Cardiac muscle cell (in vitro differentiated cells and primary cell): Measurements from ENCODE around the gene ABCC2. TPM values are rescaled to one million over a fixed set of nuclear protein-coding genes. Genes with fewer than 3 reads are reported as not detected.

ENCODE experiments used
- DNase-seq, 2 donors: peaks; one replicate each; pipeline versions ENCODE4 v3.0.0 to v3.0.0-alpha.2; 2010 to 2017; ENCODE audit warnings: low read depth in 1 of 2, low spot score in 1 of 2
- H3K27ac ChIP-seq: fragments of 200-600 bp; sonication (generic); 2 replicates; pipeline ENCODE4 v1.5.1; 2016
- H3K27me3 ChIP-seq: fragments of 200-600 bp; sonication (generic); 2 replicates; pipeline ENCODE4 v1.6.0; 2016; ENCODE audit warnings: control low read depth
- H3K36me3 ChIP-seq: fragments of 200-600 bp; sonication (generic); 2 replicates; pipeline ENCODE4 v1.5.1; 2016; ENCODE audit warnings: control low read depth
- H3K4me1 ChIP-seq: fragments of 200-600 bp; sonication (generic); 2 replicates; pipeline ENCODE4 v1.8.1; 2017; ENCODE audit warnings: low read depth, mild to moderate bottlenecking, mixed run types
- H3K4me3 ChIP-seq: fragments of 200-600 bp; sonication (generic); 2 replicates; pipeline ENCODE4 v1.5.1; 2016; ENCODE audit warnings: mild to moderate bottlenecking
- H3K9me3 ChIP-seq: fragments of 200-600 bp; sonication (generic); 2 replicates; pipeline ENCODE4 v1.5.1; 2017; ENCODE audit warnings: low read depth, mild to moderate bottlenecking, control low read depth
- polyA plus RNA-seq: library from polyadenylated mRNA; unstranded; fragments of >200 nt; fragmentation: Nextera tagmentation; extraction: Ambion mirVana; gene quantifications from 2 replicates; pipeline ENCODE4 v1.2.1, GENCODE V29; 2016
- total RNA-seq: library from RNA; depleted of rRNA; stranded (reverse); fragments of >200 nt; gene quantifications from 2 replicates; pipeline ENCODE4 v1.2.3, GENCODE V29; 2016
- TF ChIP-seq, protein P1 (sequence below): IDR thresholded peaks from 2 replicates; pipeline ENCODE4 v1.5.1; 2012; ENCODE audit warnings: low read depth, mild to moderate bottlenecking, low read length

ABCC2 gene
- total and polyA plus RNA-seq, 2 experiments from 2014 or later = 0.12 to 0.86 TPM

DNA sequence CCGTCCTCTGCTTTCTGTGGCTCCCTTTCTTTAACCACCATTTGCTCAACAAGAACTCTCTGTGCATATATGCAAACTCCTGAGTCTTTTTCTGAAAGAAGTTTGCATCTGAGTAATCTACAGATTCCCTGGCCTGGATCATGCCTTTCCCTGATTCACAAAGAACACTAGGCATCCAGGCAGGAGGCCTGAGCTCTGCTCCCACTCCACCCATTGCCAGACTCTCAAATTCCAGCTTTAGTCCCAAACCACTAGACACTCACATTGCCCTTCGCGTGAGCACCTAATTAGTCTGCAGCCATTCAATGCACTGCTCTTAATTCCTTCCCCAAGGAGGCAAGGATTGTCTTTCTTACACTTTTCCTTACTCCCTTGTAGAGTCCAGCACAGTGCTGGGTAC is 60.9 kb downstream of the ABCC2 start:
- no peak for DNase-seq
- Histone ChIP-seq H3K27me3 (no peaks in the 10 kb centered on the region), H3K9me3 (no peaks in the 10 kb centered on the region), H3K4me3 (no peak overlapping the region), H3K4me1 (no peaks in the 10 kb centered on the region), H3K36me3 (no peaks in the 10 kb centered on the region), H3K27ac (no peak overlapping the region)
- TF ChIP-seq, protein P1, sequence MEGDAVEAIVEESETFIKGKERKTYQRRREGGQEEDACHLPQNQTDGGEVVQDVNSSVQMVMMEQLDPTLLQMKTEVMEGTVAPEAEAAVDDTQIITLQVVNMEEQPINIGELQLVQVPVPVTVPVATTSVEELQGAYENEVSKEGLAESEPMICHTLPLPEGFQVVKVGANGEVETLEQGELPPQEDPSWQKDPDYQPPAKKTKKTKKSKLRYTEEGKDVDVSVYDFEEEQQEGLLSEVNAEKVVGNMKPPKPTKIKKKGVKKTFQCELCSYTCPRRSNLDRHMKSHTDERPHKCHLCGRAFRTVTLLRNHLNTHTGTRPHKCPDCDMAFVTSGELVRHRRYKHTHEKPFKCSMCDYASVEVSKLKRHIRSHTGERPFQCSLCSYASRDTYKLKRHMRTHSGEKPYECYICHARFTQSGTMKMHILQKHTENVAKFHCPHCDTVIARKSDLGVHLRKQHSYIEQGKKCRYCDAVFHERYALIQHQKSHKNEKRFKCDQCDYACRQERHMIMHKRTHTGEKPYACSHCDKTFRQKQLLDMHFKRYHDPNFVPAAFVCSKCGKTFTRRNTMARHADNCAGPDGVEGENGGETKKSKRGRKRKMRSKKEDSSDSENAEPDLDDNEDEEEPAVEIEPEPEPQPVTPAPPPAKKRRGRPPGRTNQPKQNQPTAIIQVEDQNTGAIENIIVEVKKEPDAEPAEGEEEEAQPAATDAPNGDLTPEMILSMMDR = no peak

DNA sequence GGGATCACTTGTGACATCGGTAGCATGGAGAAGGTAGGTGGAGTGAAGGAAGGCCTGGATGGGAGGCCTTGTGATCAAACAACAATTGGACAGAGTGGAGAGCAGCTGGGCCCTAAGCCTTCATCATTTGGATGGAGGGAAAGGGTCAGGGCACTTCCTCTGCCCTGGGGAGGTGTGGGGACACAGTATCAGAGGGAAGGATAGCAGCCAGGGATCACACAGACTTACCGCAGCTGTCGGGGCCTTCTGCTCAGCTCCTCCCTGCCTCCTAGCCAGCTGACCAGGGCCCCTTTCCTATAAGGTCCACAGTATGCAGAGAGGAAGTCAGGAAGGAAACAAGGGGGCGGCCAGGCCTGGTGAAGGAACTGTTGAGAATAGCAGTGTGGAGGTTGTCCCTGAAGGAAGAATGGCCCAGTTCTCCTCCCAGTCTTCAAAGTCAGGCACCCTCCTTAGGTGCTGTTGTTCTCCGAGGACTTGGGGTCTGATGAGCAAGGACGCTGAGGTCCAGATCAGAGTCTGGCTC is 62.1 kb downstream of the ABCC2 start:
- DNase-seq = no peak
- TF ChIP-seq, protein P1 = no peak
- Histone ChIP-seq H3K36me3 (no peaks in the 10 kb centered on the region), H3K27ac (no peak overlapping the region), H3K27me3 (no peaks in the 10 kb centered on the region), H3K4me1 (no peaks in the 10 kb centered on the region), H3K4me3 (no peak overlapping the region), H3K9me3 (no peaks in the 10 kb centered on the region)

DNA sequence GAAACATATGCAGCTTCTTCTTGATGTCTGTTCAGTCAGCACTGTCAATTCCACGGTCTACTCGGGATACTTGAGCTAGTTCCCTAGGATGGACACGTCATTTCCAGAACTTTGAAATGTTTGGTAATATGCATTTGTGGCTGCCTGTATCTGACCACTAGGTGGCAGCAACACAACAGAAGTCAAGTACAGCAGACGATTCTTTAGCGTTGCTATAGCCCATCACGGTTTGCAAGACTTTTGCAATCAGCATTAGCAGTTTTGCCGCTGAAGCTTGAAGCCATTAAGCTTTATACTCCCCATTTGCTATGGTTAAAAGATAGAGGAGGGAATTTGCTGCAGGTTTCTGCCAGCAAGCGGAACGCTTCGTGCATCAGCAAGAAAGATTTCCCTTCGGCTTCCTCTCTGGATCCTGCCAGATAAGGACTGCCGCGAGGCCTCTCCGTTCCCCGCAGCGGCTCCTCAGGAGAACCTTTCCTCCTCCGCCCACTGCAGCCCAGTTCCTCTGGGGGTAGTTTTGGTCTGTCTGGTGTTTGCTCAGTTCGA is 63.5 kb downstream of the ABCC2 start:
- TF ChIP-seq, protein P1 = peak; percentile 86
- H3K4me1 ChIP-seq = no peaks in the 10 kb centered on the region
- DNase-seq = peak; percentile 86 to 97
- H3K27ac ChIP-seq = no peak overlapping the region
- no peaks in the 10 kb centered on the region for H3K9me3 ChIP-seq
- no peak overlapping the region for H3K4me3 ChIP-seq
- H3K27me3 ChIP-seq = no peaks in the 10 kb centered on the region
- H3K36me3 ChIP-seq = no peaks in the 10 kb centered on the region

DNA sequence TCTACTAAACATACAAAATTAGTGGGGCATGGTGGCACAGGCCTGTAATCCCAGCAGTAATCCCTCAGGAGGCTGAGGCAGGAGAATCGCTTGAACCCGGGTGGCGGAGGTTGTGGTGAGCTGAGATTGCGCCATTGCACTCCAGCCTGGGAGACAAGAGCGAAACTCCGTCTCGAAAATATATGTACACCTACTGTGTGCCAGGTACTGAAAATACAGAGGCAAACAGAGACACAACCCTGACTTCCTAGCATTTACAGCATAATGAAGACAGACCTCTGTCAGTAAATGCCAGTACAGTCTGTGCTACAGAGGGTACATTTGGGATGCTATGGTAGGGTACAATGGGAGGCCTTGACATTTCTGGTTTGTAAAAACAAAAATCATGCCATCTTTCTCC is 66.6 kb downstream of the ABCC2 start:
- TF ChIP-seq, protein P1 = no peak
- Histone ChIP-seq H3K9me3 (no peaks in the 10 kb centered on the region), H3K27me3 (no peaks in the 10 kb centered on the region), H3K4me1 (no peaks in the 10 kb centered on the region), H3K27ac (no peak overlapping the region), H3K4me3 (no peak overlapping the region), H3K36me3 (no peaks in the 10 kb centered on the region)
- no peak for DNase-seq

DNA sequence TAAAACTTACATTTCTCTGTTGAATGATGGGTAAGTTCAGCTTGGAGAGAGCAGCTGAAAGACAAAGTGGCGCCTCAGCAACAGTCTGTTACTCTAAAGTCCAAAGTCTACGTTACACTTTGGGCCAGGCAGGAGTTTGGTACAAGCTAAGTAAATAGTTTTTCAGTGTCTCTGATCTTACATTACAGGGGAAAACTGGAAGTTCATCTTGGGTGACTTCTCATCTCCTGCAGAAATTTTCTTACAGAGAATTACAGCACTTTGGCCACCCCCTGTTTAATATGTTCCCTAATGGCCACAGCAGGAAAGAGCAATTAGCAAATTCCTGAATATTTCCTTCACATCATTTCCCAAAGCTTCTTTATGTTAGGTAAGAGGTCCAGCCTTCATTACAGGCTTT is 67.1 kb downstream of the ABCC2 start:
- H3K27me3 ChIP-seq = no peaks in the 10 kb centered on the region
- H3K9me3 ChIP-seq = no peaks in the 10 kb centered on the region
- H3K27ac ChIP-seq = no peak overlapping the region
- TF ChIP-seq, protein P1 = no peak
- no peak overlapping the region for H3K4me3 ChIP-seq
- DNase-seq = no peak
- no peaks in the 10 kb centered on the region for H3K4me1 ChIP-seq
- no peaks in the 10 kb centered on the region for H3K36me3 ChIP-seq
